HG03108 (cell line): Measurements from ENCODE around the gene LRRC3.

Experiments
- ATAC-seq: cut with Tn5 transposase; IDR thresholded peaks from one replicate; pipeline ENCODE4 v1.9.1; 2021; ENCODE audit warnings: moderate library complexity; ENCODE audit not compliant: unreplicated experiment

LRRC3 gene

DNA sequence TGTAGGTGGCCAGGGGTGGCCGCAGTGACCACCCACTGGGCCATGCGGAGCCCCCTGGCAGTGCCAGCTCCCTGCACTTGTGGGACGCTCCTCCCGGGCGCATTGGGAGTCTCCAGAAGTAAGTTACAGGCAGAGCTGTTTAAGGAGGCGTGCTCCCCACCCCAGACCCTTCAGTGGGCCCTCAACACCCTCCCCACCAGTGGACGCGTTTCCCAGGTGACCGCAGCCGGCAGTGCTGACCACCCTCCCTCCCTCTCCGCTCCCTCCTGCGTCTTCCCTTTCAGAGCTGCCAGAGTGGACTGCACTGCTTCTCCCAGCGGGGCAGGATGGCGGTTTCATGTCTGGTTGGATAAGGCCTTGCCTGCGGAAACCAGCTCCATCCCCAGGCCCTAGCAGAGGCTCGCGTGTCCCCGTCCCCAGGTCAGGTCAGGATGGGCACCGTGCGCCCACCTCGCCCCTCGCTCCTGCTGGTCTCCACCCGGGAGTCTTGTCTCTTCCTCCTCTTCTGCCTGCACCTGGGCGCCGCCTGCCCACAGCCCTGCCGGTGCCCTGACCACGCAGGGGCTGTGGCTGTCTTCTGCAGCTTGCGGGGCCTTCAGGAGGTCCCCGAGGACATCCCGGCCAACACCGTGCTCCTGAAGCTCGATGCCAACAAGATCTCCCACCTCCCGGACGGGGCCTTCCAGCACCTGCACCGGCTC lies 1.1 kb downstream of the LRRC3 start:
- ATAC-seq, result no peak

DNA sequence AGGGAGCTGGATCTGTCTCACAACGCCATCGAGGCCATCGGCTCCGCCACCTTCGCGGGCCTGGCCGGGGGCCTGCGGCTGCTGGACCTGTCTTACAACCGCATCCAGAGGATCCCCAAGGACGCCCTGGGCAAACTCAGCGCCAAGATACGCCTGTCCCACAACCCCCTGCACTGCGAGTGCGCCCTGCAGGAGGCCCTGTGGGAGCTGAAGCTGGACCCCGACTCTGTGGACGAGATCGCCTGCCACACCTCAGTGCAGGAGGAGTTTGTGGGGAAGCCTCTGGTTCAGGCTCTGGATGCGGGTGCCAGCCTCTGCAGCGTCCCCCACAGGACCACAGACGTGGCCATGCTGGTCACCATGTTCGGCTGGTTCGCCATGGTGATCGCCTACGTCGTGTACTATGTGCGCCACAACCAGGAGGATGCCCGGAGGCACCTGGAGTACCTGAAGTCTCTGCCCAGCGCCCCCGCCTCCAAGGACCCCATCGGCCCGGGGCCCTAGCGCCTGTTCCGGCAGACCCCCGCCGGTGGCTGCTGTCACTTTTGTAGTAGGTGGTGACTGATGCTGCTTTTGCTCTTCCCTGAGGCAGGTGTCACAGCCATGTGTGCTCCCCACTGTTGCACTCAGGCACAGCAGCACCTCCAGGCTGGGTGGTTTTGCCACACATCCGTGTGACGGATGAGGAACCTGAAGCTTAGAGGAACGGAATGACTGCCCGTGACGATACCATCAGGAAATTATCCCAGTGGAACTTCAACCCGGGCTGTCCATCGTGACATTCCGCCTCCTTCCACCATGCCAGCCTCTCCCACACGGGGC lies 1.8 kb downstream of the LRRC3 start:
- ATAC-seq, result no peak

- ATAC-seq, result no peak
Measured at GRCh38 chr21:44458971-44459711, 3.8 kb downstream of the LRRC3 start.

GRCh38 chr21:44459712-44460440 lies 4.6 kb downstream of the LRRC3 start:
- ATAC-seq, result no peak

DNA sequence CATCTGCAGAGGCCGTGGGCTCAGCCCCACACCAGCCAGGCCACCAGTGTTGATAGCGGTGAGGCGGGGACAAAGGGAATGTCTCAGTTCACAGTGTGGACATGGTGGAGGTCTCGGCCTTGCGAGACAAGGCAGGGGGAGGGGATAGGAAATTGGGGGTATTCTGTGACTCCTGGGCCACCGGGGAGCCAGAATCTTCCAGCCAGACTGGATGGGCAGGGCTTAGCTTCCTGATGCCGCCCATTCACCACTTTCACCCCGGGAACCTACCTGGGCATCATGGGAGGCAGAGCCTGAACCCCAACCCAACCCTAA lies 5.1 kb downstream of the LRRC3 start:
- ATAC-seq, result no peak

GRCh38 chr21:44461005-44461404 lies 5.7 kb downstream of the LRRC3 start:
- ATAC-seq, result no peak

DNA sequence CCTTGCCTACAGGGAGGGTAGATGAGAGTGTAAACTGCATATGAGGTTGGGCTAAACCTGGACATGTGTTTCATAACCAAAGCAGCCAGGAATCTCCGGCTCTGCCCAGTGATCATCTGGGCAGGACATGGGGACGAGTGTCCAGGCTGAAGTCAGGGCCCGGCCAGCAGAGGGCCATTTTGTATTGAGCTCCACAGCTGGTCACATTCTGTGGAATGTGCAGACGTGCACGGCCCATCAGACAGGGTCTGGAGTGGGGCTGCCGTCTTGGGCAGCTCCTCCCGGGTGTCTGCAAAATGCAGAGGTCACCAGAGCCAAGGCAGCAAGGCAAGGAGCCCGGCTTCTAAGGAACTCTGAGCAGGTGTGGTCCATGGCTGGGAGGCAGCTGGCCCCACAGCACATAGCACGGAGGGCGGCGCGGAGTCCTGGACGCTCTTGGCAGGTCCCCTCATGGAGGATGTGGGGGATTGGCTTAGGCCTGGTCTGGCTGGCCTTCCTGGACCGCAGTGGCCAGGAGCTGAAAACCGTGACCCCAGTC lies 6.2 kb downstream of the LRRC3 start:
- ATAC-seq, result no peak

- ATAC-seq, result no peak
Measured at GRCh38 chr21:44462086-44462833, 7.0 kb downstream of the LRRC3 start.

- ATAC-seq, result no peak
Measured at GRCh38 chr21:44462834-44463200, 7.5 kb downstream of the LRRC3 start.

DNA sequence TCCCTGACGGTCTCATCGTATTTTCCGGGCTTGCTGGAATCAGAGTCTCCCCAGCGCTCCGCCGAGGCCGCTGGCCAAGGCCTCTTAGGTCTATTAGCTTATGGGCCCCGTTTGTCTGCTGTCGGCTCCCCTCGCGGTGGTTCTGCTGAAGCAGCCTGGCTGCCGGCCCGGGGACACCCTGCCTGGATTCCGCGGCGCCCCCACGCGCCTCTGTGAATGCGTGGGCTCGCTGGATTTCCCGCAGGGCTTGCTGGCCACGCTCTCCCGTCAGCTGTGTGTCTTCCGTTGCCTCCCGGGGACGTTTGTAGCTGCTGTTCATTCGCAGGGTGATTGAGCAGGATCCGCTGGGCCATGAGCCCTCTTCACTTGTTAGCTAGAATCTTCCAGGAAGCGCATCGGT lies 8.4 kb downstream of the LRRC3 start:
- no peak for ATAC-seq

DNA sequence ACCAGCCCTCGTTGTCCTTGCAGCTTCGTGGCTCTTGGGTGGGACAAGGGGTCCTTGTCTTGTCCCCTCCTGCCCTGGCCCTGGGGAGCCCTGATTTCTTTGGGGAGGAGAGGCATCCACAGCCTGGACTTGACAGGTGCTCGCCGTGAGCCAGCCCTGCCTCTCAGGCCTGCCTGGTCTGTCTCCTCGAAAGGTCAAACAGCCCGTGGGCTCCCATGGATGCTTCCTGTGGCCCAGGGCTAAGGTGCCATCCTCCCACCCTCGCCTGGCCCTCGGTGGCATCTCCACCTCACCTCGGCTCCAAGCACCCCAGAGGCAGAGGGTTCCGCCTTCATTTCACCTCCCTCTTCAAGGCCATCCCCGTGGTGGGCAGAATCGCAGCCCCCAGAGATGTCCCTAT lies 9.0 kb downstream of the LRRC3 start:
- ATAC-seq, result no peak

- ATAC-seq, result no peak
Measured at GRCh38 chr21:44466351-44466954, 11.1 kb downstream of the LRRC3 start.

GRCh38 chr21:44466996-44467858 lies 11.9 kb downstream of the LRRC3 start:
- no peak for ATAC-seq

DNA sequence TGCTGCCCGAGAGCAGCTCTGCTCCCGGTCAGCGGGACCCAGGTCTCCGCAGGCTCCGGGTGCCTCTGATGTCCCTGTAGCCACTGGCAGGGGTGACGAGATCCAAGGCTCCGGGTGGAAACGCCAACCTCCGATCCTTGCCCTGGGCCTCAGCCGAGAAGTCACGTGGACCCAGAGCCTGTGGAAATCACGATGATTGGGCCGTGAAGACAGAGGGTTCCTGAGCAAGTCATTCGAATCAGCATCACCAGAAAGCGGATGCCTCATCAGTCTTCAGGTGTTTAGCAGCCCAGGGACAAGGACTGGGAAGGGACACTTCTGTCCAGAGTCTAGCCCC lies 12.5 kb downstream of the LRRC3 start:
- ATAC-seq, result no peak

DNA sequence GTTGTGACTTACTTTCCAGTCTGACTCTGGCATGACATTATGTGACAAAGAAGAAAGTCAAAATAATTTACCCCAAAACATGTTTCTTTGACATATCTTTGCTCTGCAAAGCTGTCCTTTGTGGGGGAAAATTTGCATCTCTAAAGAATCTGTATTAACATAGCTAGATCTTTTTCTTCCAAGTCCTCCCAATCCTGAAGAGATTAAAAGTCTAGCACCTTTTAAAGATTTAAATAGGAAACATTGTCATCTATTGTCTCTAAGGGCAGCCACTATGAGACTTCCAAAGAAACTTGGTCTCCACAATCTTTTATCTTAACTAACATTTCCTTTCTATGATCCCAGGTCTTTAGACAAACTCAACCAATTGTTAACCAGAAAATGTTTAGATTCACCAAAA lies 16.0 kb downstream of the LRRC3 start:
- no peak for ATAC-seq

GRCh38 chr21:44471996-44472395 lies 16.7 kb downstream of the LRRC3 start:
- no peak for ATAC-seq

DNA sequence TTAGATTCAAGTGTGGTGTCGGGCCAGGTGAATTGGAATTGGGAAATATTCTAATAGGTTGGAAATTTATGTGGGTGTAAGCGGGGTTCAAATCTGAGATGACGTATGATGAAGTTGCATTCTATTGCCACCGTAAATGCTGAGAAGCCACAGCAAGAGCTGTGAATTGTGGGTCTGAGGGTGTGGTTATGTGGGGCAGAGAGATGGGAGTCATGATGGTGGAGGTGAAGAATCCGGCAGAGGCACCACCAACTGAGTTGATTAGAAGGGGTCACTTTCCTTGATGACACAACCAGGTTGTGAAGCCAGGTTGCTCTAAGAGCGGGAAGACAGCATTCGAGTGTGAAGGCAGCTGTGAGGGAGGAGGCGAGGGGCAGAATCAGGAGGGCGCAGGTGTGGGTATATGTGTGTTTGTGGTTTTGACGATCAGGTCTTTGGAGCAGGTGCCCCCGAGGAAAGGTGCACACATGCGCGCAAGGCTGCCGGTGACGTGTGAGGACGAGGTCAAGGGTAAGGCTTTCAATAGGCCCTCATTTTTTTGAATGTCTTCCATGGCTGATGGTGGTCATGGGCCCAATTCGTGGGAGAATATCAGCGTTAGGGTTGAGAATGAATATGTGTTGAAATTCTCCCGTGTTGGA lies 18.7 kb downstream of the LRRC3 start:
- no peak for ATAC-seq

DNA sequence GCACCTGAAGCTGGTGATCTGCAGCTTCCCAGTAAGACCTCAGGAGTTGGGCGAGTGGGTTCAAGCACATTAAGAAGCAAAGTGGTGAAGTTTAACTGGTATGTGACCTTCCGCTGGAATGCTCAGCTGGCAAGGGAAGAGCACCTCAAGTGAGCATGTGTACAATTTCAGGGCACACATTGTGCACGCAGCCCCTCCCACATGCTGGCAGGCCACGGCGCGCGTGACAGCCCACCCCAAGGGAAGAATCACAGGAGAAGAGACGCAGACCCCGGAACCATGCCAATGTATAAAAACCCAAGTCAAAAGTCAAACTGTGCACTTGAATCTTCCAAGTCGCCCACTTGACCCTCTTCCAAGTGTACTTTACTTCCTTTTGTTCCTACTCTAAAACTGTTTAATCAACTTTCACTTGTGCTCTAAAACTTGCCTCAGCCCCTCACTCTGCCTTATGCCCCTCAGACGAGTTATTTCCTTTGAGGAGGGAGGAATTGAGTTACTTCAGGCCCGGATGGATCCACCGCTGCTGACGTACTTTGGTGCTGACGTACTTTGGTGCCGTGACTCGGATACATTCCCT lies 20.0 kb downstream of the LRRC3 start:
- ATAC-seq, result no peak
